ENCODE data around the gene MKRN2. TPM values are rescaled to one million over a fixed set of nuclear protein-coding genes. Genes with fewer than 3 reads are reported as not detected.
A peak's percentile ranks its signal among the peaks of the same experiment; 100 is the strongest.

MKRN2 gene
- total RNA-seq, 4 donors from 2014 or later = 17.6 to 59.5 (median 38.1) TPM

DNA sequence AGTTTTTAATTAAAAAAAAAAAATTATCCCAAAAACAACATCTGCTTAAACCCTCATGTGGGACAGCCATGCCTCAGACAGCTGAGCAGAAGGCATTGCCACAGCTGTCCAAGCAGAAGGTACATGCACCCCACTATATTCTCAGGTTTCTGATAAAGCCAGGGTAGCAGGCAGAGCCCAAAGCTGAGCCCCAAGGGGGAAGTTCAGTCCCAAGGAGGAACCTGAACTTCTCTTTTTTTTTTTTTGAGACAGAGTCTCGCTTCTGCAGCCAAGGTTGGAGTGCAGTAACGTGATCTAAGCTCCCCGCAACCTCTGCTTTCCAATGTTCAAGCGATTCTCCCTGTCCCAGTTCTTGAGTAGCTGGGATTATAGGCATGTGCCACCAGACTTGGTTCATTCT lies 33.2 kb downstream of the MKRN2 start:
- intact Hi-C loops (cut with DNase I; ENCODE audit: low total_unique reads) = no loop called here
- H3K4me3 ChIP-seq = no peak overlapping the region
- H3K36me3 ChIP-seq = no peaks in the 10 kb centered on the region
- no peak for TF ChIP-seq POLR2A (IDR thresholded peaks at IDR 0.05)
- DNase-seq = no peak
- H3K9me3 ChIP-seq = no peaks in the 10 kb centered on the region
- H3K4me1 ChIP-seq = no peaks in the 10 kb centered on the region
- no peak overlapping the region for H3K27ac ChIP-seq
- no peaks in the 10 kb centered on the region for H3K27me3 ChIP-seq

DNA sequence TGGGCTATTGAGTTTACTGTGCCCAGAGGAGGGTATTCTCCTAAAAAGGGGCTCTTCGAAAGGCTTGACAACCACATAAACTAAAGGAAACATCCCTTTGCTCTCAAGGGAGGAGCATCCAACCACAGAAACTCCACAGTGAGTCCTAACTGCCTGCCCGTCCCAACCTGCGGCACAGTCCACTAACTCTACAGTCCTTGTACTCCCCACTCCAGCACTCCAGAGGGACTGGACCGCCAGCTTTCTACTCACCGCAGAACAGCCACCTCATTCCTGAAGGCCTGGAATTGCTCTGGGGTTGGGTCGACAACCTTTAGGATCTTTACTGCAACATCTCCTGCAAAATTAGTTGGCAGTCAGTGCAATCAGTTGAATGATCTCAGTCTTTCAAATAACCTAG lies 34.6 kb downstream of the MKRN2 start:
- no peak for DNase-seq
- intact Hi-C loops (cut with DNase I; ENCODE audit: low total_unique reads) = no loop called here
- no peak overlapping the region for H3K27ac ChIP-seq
- no peaks in the 10 kb centered on the region for H3K4me1 ChIP-seq
- no peak overlapping the region for H3K4me3 ChIP-seq
- no peaks in the 10 kb centered on the region for H3K36me3 ChIP-seq
- TF ChIP-seq, protein P1, sequence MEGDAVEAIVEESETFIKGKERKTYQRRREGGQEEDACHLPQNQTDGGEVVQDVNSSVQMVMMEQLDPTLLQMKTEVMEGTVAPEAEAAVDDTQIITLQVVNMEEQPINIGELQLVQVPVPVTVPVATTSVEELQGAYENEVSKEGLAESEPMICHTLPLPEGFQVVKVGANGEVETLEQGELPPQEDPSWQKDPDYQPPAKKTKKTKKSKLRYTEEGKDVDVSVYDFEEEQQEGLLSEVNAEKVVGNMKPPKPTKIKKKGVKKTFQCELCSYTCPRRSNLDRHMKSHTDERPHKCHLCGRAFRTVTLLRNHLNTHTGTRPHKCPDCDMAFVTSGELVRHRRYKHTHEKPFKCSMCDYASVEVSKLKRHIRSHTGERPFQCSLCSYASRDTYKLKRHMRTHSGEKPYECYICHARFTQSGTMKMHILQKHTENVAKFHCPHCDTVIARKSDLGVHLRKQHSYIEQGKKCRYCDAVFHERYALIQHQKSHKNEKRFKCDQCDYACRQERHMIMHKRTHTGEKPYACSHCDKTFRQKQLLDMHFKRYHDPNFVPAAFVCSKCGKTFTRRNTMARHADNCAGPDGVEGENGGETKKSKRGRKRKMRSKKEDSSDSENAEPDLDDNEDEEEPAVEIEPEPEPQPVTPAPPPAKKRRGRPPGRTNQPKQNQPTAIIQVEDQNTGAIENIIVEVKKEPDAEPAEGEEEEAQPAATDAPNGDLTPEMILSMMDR (IDR thresholded peaks at IDR 0.05) = no peak
- TF ChIP-seq POLR2A (IDR thresholded peaks at IDR 0.05) = no peak
- H3K9me3 ChIP-seq = no peaks in the 10 kb centered on the region
- H3K27me3 ChIP-seq = no peaks in the 10 kb centered on the region

DNA sequence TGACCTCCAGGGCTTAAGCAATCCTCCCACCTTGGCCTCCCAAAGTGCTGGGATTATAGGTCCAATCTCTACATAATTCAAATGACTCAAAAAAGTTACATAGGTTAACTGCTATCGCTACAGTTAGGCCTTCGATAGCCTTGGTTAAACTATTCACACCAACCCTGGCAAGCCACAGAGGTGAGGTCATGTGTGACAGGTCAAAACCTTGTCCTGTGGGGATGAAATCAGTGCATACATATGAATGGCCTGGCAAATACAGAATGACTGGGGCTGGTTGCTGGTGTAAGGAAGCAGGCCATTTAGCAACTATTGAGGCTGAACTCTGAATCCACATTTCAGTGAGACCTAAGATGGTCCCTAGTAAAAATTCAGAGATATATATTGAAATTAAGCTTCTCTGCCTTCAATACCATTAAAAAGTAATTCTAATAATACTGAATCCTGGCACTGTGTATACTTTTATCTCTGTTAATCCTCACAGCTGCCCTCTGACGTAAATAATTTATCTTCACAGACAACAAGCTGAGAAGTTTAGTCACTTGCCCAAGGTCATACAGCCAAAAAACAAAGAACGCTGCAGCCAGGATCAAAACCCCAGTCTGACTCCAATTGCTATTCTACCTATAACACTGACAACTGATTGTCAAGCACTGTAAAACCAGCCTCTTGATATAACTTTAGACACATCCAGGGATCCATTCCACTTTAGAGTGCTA lies 35.3 kb downstream of the MKRN2 start:
- Histone ChIP-seq H3K4me1 (no peaks in the 10 kb centered on the region), H3K36me3 (no peaks in the 10 kb centered on the region), H3K9me3 (no peaks in the 10 kb centered on the region), H3K27me3 (no peaks in the 10 kb centered on the region), H3K4me3 (no peak overlapping the region), H3K27ac (no peak overlapping the region)
- no peak for TF ChIP-seq POLR2A (IDR thresholded peaks at IDR 0.05)
- TF ChIP-seq, protein P1 (IDR thresholded peaks at IDR 0.05) = no peak
- intact Hi-C loops (cut with DNase I; ENCODE audit: low total_unique reads) = no loop called here
- no peak for DNase-seq

DNA sequence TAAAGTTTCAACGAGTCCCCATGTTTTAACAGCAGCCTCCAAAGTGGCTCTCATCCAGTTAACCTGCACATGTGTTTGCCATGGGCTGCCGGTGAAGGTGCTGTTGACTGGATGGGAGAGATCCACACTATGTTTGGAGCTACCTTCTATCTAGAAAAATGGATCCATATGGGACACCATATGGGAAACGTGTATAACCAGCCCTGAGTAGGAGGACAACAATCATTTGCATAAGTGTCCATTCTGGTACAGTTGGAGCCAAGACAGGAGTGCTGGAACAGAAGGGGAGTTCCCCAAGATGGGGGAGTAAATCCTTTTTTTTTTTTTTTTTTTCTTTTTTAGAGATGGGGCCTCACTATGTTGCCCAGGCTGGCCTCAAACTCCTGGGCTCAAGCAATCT lies 36.6 kb downstream of the MKRN2 start:
- no peaks in the 10 kb centered on the region for H3K27me3 ChIP-seq
- TF ChIP-seq POLR2A (IDR thresholded peaks at IDR 0.05) = no peak
- TF ChIP-seq, protein P1 (IDR thresholded peaks at IDR 0.05) = no peak
- no peaks in the 10 kb centered on the region for H3K4me1 ChIP-seq
- H3K36me3 ChIP-seq = no peaks in the 10 kb centered on the region
- no peak for DNase-seq
- H3K9me3 ChIP-seq = no peaks in the 10 kb centered on the region
- intact Hi-C loops (cut with DNase I; ENCODE audit: low total_unique reads) = no loop called here
- H3K27ac ChIP-seq = no peak overlapping the region
- no peak overlapping the region for H3K4me3 ChIP-seq

DNA sequence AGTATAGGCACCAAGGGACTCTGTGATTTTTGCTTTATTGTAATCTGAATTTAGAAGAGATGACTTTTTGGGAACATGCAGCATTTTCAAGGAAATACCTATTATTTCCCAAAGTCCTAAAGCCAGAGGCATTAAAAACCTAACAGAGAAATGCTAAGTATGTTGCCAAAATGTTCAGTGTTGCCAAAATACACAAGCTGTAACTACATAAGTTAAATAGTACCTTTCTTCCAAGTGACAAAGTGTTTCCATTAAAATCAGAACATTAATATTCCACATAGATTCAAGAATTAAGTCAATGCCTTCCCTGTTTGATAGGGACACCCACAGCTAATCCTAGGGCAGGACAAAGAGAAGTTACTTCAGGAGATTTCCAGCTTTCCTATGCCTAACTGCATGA lies 42.0 kb downstream of the MKRN2 start:
- DNase-seq = no peak
- peaks cover 0 to 2% of the 10 kb centered on the region in 2 donors for H3K4me1 ChIP-seq
- H3K36me3 ChIP-seq = no peaks in the 10 kb centered on the region
- intact Hi-C loops (cut with DNase I; ENCODE audit: low total_unique reads) = no loop called here
- H3K27ac ChIP-seq = no peak overlapping the region
- no peaks in the 10 kb centered on the region for H3K27me3 ChIP-seq
- H3K9me3 ChIP-seq = no peaks in the 10 kb centered on the region
- TF ChIP-seq, protein P1 (IDR thresholded peaks at IDR 0.05) = no peak
- H3K4me3 ChIP-seq = no peak overlapping the region

DNA sequence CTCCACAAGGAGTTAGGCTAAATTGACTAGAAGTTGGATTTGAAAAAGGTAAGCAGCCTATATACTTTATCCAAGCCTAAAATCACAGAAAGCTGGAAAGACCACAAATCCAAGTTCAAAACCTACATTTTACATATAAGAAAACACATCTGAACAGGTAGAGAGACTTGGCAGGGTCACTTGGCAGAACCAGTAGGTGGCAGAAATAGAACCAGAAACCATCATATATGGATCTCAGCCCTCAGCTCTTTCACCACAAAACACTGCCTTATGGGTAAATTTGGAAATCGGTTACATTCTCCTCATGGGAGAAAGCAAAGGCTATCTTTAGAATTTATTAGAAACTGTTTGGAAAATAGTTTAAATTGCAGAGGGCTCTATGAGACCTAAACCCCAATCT lies 44.2 kb downstream of the MKRN2 start:
- Histone ChIP-seq H3K27ac (no peak overlapping the region), H3K9me3 (no peaks in the 10 kb centered on the region), H3K36me3 (no peaks in the 10 kb centered on the region), H3K4me1 (peaks cover 0 to 2% of the 10 kb centered on the region in 2 donors), H3K4me3 (no peak overlapping the region), H3K27me3 (no peaks in the 10 kb centered on the region)
- TF ChIP-seq POLR2A (IDR thresholded peaks at IDR 0.05) = no peak
- TF ChIP-seq, protein P1 (IDR thresholded peaks at IDR 0.05) = peak in 1 of 4 experiments; percentile 5
- intact Hi-C loops (cut with DNase I; ENCODE audit: low total_unique reads) = no loop called here
- DNase-seq = no peak

Measured in uterus (tissue), 4 donors.